ENCODE measurements around the gene CHRNB2.

The CHRNB2 gene

GRCh38 chr1:154581766-154582165 lies 14.2 kb downstream of the CHRNB2 start:
- DNase-seq: no peak

DNA sequence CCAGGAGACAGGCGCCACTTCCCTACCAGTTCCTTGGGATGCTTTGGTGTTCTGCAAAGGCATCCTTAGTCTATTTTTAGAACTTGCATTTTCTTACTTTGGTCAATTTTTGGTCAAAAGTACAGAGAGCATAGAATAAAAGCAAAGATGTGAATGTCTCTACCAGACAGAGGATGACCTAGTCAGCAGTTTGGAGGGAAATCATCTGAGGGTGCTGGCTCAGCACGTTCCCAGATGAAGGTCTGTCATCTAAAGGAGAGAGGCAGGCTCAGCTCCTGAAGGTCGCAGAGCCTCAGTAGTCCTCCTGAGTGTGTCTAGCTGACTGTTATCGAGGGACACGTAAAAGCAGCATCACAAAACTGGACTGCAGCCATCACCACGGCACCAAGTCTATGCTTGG lies 15.3 kb downstream of the CHRNB2 start:
- DNase-seq: no peak

DNA sequence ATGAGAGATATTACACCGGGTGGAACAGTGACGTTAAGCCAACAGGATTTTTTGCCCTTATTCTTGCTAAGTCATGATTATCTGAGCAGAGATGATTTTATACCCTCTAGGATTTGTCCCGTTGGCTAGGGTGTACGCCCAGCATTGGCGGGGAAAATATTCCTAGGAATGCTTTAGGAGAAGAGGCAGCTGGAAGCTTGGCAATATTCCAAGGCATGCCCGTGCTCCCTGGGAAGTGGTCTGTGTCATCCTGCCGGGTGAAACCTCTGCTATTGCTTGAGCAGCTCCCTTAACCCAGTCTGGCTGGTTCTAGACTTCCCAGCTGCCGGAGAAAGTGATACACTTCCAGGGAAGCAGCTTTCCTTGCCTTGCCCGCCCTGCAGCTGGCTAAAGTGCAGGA lies 16.2 kb downstream of the CHRNB2 start:
- DNase-seq: no peak

DNA sequence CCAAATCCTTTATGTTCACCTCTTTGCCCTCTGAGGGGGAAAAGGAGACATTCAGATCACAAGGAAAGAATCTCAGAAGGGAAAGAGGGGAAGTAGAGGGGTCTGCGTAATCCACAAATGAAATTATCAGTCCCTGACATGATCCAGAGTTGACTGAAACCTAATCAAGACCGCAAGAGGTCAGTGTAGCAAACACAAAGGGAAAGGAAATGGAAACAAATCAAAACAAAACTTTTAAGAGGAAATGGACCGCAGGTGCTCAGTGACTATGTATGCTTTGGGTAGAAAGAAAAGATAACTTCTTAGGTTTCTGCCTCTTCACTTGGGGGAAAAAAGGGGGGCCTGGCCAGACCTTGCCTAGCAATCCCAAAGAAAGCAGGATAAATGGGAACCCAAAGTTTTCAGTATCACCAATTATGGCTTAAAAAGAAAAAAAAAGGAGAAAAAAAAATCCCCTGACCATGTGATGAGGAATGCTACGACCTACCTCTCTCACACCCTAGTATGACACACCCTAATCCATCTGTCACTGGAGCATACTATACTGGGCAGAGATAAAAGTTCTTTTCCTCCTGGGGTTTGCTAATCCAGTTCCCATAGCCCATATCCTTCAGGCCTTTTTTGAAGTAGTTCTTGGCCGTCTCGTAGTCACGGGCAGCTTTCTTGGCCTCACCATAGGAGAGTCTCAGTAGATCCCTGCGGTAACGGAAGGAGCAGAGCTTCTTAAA lies 16.9 kb downstream of the CHRNB2 start:
- no peak for DNase-seq

DNA sequence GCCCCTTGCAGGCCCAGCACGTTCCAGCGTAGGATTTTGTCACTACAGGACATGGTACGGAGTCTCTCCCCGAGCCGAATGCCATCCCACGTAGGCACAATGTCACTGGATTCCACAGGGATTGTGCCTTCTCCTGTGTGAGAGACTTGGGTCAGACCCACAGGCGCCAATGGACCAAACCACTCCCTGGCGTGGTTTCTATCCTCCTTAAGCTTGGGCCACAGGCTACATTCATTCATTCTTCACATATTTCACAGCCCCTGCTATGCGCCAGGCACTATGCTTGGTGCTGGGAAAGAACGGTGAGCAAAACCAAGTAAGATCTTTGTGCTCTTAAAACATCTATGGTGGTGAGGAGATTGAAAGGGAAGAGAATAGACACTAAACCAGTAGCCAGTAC lies 18.7 kb downstream of the CHRNB2 start:
- DNase-seq: no peak

- no peak for DNase-seq
Measured at GRCh38 chr1:154586641-154587040, 19.1 kb downstream of the CHRNB2 start.

- DNase-seq: no peak
Measured at GRCh38 chr1:154589780-154590179, 22.2 kb downstream of the CHRNB2 start.

DNA sequence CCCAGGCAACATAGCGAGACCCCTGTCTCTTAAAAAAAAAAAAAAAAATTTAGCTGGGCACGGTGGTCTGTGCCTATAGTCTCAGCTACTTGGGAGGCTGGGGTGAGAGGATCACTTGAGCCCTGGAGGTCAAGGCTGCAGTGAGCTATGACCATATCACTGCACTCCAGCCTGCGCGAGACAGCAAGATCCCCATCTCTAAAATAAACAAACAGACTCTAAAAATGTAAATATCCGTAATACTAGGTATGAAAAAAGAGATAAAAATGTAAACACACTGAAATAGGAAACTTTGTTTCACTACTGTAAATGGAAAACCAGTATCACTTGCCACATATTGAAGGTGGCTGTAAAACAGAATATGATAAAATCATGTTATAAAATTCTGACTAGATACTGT lies 23.2 kb downstream of the CHRNB2 start:
- no peak for DNase-seq

- no peak for DNase-seq
Measured at GRCh38 chr1:154591206-154591605, 23.6 kb downstream of the CHRNB2 start.

DNA sequence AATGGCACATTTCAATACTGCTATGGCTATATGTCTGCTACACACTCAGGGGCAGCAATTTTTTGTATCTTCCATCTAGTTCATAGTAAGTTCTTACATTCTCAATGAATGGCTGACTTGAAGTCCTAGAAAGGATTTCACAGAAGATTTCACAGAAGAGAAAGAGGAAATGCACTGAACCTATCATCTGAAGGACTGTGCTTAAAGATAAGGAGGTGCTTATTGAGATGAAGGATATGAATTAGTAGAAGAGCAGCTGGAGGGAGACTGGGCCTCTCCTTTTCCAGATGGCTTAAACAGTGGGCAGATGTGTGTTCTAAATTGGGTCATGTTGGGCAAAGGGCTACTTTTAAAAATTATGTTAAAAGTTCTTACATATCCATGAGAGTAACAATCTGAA lies 25.8 kb downstream of the CHRNB2 start:
- no peak for DNase-seq

GRCh38 chr1:154594811-154595210 lies 27.2 kb downstream of the CHRNB2 start:
- DNase-seq: no peak

DNA sequence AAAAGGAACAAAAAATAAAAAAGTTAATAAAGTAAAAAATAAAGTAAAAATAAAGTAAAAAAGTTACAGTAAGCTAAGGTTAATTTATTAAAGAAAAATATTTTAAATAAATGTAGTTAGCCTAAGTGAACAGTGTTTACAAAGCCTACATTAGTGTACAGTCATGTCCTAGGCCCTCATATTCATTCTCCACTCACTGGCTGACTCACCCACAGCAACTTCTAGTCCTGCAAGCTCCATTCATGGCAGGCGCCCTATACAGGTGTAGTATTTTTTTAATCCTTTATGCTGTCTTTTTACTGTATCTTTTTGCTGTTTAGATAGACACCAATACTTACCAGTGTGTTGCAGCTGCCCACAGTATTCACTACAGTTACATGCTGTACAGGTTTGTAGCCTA lies 28.0 kb downstream of the CHRNB2 start:
- DNase-seq: no peak

DNA sequence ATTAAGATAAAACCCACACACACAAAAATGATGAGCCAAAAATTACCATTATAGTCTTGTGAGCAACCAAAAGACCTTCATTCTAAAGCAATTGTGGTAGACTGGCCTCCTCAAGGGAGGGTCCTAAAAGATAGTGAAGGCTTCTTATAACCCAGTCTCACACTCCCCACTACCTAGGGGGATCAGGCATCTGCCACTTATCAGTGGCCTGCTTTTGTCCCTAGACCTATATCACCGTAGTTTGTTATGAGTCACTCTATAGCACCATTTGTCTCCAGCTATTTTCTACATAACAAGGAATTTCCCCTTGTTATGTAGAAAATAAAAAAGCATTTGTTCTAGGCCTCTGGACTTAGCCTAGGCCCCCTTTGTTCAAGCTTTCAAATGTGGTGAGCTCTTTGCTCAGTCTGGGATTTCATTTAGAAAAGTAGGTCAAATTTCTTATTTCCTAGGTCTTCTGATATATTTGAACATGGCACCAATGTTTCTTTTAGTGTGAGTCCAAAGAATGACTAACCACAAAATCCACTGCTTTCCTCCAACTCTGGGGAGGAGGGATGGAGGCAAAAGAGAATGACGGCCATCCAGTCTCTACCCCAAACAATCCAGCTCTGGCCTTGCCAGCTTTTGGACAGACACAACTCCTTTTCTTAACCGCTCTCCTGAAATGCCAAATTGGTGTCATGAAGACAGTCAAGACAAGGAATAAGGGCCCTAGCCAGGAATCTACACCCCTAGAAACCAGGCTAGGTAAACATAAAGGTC lies 31.5 kb downstream of the CHRNB2 start:
- no peak for DNase-seq

DNA sequence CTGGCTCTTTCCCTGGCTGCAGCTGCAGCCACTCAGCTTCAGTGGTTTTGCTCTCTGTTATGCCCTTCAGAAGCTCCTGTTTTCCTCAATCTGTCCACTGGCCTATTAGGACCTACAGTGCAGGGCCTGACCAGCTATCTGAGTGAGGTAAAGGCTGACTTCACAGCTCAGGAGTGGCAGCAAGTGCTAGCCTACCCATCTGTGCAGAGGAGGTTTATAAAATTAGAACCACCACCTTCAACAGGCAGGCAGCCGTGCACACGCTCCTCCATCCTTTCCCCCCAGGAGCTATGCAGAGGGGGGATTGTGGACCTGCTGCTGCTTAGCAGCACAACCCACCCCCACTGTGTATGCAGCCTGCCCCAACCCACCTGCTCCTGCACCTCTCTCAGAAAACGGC lies 32.1 kb downstream of the CHRNB2 start:
- no peak for DNase-seq

- DNase-seq: no peak
Measured at GRCh38 chr1:154603317-154603716, 35.7 kb downstream of the CHRNB2 start.

GRCh38 chr1:154605534-154605933 lies 38.0 kb downstream of the CHRNB2 start:
- DNase-seq: no peak

DNA sequence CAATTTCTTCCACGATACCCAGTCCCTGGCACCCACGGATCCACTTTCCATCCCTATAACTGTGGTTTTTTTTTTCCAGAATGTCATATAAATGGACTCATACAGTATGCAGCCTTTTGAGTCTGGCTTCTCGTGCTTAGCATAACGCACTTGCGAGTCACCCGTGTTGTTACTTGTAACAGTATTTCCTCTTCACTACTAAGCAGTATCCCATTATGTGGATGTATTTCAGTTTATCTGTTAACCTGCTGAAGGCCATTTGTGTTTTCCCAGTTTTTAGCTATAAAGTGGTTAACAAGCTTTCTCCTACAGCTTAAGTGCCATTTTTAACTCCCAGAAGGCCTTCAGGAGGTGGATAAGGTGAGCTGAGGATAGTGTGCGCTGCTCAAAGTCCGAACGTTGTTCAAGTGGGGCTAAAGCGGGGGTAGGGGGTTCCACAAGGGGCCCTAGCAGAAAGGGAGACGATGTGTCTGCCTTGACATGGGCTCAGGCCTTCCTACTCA lies 39.6 kb downstream of the CHRNB2 start:
- DNase-seq: peak in 1 of 2 experiments; percentile 11

DNA sequence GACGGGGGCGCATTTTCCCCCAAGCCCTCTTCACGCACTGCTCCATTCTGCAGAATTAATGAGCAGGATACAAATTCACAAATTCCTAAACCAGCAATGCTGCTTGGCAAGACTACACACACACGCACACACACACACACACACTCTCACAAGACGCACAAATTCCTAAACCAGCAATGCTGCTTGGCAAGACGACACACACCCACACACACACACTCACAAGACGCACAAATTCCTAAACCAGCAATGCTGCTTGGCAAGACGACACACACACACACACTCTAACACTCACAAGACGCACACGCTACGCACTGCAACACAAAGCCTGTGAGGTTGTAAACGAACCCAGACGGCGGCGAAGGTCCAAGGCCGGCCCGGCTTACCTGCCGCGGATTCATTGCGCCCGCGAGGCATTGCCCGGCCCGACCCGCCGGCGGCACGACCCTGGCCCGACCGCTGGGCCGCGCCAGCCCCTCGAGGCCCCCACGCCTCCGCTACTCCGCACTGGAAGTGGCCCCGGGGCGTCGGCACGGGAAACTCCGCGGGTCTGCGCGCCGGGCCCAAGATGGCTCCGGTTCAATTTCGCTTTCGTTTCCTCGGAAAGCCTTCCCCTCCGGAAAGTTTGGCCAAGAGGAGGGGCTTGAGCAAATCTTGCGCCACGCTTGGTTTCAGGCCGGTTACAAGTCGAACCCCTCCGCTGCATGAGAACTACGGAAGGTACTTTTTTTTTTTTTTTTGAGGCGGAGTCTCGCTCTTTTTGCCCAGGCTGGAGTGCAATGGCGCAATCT lies 40.2 kb downstream of the CHRNB2 start, which contains the start of gene ADAR:
Gene ADAR, minus strand, starts transcription at position 578 of the 788 bp plus-strand sequence. Its CDS starts 180 bp downstream, at position 398.
- peak; percentile 71 to 85 for DNase-seq

DNA sequence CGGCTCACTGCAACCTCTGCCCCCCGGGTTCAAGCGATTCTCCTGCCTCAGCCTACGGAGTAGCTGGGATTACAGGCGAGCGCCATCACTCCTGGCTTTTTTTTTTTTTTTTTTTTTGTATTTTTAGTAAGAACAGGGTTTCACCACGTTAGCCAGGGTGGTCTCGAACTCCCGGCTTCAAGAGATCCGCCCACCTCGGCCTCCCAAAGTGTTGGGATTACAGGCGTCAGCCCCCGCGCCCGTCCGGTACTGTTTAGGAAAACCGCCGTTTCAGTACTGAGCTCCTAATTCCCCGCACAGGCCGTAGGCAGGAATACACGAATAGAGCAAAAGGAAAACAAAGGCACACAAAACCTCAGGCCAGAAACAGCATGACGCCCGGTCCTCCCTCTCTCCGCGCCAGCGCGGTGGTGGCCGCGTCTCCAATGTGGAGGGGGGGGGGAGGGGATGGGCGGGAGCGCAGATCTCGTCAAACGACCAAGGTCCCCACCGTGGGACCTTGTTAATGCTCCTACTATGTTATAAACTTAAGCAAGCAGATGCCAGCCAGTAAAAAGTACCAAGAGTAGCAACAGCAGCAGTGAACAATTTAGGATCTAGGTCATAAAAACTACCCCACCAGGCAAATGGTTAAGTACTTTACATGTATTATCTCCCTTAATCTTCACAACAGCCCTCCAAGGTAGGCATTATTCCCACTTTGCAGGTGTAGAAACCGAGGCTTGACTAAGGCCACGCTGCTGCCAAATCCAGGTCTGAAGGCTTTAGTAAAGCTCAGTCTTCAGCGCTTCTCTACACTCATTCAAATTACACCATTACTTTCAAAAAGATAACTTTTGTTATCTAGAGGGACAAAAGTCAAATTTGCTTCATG lies 41.1 kb downstream of the CHRNB2 start:
- DNase-seq: peak in 1 of 2 experiments; percentile 43

- DNase-seq: peak in 1 of 2 experiments; percentile 2
Measured at GRCh38 chr1:154609398-154610380, 42.1 kb downstream of the CHRNB2 start.

Measured in SW 1271 (cell line).